SU-DHL-6 (cell line): ENCODE measurements around the gene OLFM4.

ENCODE experiments used
- H2AFZ ChIP-seq: fragments of 200-600 bp; sonication (generic); 2 replicates; pipeline ENCODE4 v1.6.1; 2014; ENCODE audit warnings: low read depth, mild to moderate bottlenecking, moderate library complexity, mixed read lengths, antibody characterized with exemption, low read length; ENCODE audit not compliant: severe bottlenecking
- H3F3A ChIP-seq: fragments of 200-600 bp; shearing (Covaris generic); 2 replicates; pipeline ENCODE4 v1.6.0; 2016; ENCODE audit warnings: antibody characterized with exemption, mild to moderate bottlenecking; ENCODE audit not compliant: insufficient read depth
- H3K27ac ChIP-seq: fragments of 200-600 bp; sonication (generic); 2 replicates; pipeline ENCODE4 v1.5.1; 2016; ENCODE audit warnings: low read depth, mild to moderate bottlenecking, low read length, moderate library complexity, mixed read lengths
- H3K27me3 ChIP-seq: fragments of 200-600 bp; sonication (generic), shearing (Covaris generic); 2 replicates; pipeline ENCODE4 v1.6.0; 2014; ENCODE audit warnings: mild to moderate bottlenecking, low read length
- H3K36me3 ChIP-seq: fragments of 200-600 bp; sonication (generic); 2 replicates; pipeline ENCODE4 v1.6.1; 2014; ENCODE audit warnings: mild to moderate bottlenecking, low read length, mixed read lengths
- H3K4me2 ChIP-seq: fragments of 300-600, 200-600 bp; shearing (Covaris generic), sonication (generic); 2 replicates; pipeline ENCODE4 v1.6.0; 2014; ENCODE audit warnings: low read length, low read depth, mild to moderate bottlenecking; ENCODE audit not compliant: poor library complexity, severe bottlenecking
- H3K4me3 ChIP-seq: fragments of 200-600 bp; sonication (generic); 2 replicates; pipeline ENCODE4 v1.5.1; 2014; ENCODE audit warnings: antibody characterized with exemption, low read length, mild to moderate bottlenecking, mixed read lengths; ENCODE audit not compliant: insufficient read depth, poor library complexity, severe bottlenecking
- H3K79me2 ChIP-seq: fragments of 200-600 bp; sonication (generic); 2 replicates; pipeline ENCODE4 v1.6.1; 2014; ENCODE audit warnings: mild to moderate bottlenecking, low read length, moderate library complexity; ENCODE audit not compliant: insufficient read depth
- H3K9ac ChIP-seq: fragments of 200-600 bp; sonication (generic); 2 replicates; pipeline ENCODE4 v1.7.0; 2014; ENCODE audit warnings: mild to moderate bottlenecking, low read length
- H3K9me2 ChIP-seq: fragments of 200-600 bp; sonication (generic); replicated peaks from 2 replicates; pipeline ENCODE4 v1.6.1; 2014; ENCODE audit warnings: low read length; ENCODE audit not compliant: insufficient read depth
- H3K9me3 ChIP-seq: fragments of 200-600 bp; sonication (generic); 2 replicates; pipeline ENCODE4 v1.6.1; 2014; ENCODE audit warnings: low read length, mixed read lengths; ENCODE audit not compliant: insufficient read depth
- H4K20me1 ChIP-seq: fragments of 200-600 bp; sonication (generic); 2 replicates; pipeline ENCODE4 v1.6.1; 2014; ENCODE audit warnings: low read depth, mild to moderate bottlenecking, antibody characterized with exemption, low read length, moderate library complexity, mixed read lengths
- CTCF ChIP-seq: fragments of 200-600 bp; sonication (generic); IDR thresholded peaks from one replicate; pipeline ENCODE4 v1.5.1; 2017; ENCODE audit warnings: antibody characterized with exemption, mild to moderate bottlenecking, low read length, moderate library complexity; ENCODE audit not compliant: insufficient read depth, poor library complexity, severe bottlenecking
- EZH2phosphoT487 ChIP-seq: fragments of 200-600 bp; sonication (generic), shearing (Covaris generic); conservative IDR thresholded peaks from 2 replicates; pipeline ENCODE4 v1.6.1; 2018; ENCODE audit warnings: mild to moderate bottlenecking, antibody characterized with exemption, low read length, moderate library complexity, mixed read lengths

OLFM4 gene

GRCh38 chr13:53023246-53023645 lies 5.4 kb upstream of the OLFM4 start:
- H3K27ac ChIP-seq = no peak overlapping the region
- no peaks in the 10 kb centered on the region for H3K79me2 ChIP-seq
- no peaks in the 10 kb centered on the region for H3K27me3 ChIP-seq
- H3K36me3 ChIP-seq = no peaks in the 10 kb centered on the region
- no peak overlapping the region for H3K4me3 ChIP-seq
- no peaks in the 10 kb centered on the region for H3F3A ChIP-seq
- no peaks in the 10 kb centered on the region for H3K9me2 ChIP-seq
- H2AFZ ChIP-seq = no peak overlapping the region
- no peak overlapping the region for H3K4me2 ChIP-seq
- TF ChIP-seq EZH2phosphoT487 = no peak
- no peak for TF ChIP-seq CTCF
- no peaks in the 10 kb centered on the region for H4K20me1 ChIP-seq
- no peaks in the 10 kb centered on the region for H3K9me3 ChIP-seq
- H3K9ac ChIP-seq = no peak overlapping the region

- Histone ChIP-seq H4K20me1 (no peaks in the 10 kb centered on the region), H3K36me3 (no peaks in the 10 kb centered on the region), H2AFZ (no peak overlapping the region), H3K4me2 (no peak overlapping the region), H3K9me2 (no peaks in the 10 kb centered on the region), H3K27ac (no peak overlapping the region), H3K4me3 (no peak overlapping the region), H3K27me3 (no peaks in the 10 kb centered on the region), H3K9me3 (no peaks in the 10 kb centered on the region), H3F3A (no peaks in the 10 kb centered on the region), H3K79me2 (no peaks in the 10 kb centered on the region), H3K9ac (no peak overlapping the region)
- TF ChIP-seq EZH2phosphoT487 (no peak), CTCF (no peak)
Observed at GRCh38 chr13:53028063-53028462, 550 bp upstream of the OLFM4 start.

DNA sequence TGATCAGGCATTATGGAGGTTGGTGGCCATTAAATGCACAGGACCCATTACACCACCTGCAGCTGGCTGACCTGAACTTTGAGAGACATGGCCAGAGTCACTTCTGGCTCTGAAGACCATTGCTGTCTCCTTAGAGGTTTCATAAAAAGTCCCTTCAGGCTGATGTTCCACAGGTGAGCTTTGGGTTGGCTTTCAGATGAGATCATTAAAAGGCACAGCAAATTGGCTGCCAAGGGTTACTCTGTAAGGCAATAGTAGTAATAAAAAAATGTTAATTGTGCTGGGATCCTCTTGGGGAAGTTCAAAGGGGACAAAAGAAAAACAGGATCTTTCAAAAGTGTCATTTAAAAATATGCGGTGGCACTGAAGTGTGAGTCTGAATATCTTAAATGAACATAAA lies 4.2 kb downstream of the OLFM4 start:
- H3K27me3 ChIP-seq = no peaks in the 10 kb centered on the region
- no peaks in the 10 kb centered on the region for H3K9me3 ChIP-seq
- no peak overlapping the region for H3K27ac ChIP-seq
- H3K9ac ChIP-seq = no peak overlapping the region
- no peaks in the 10 kb centered on the region for H3K36me3 ChIP-seq
- no peaks in the 10 kb centered on the region for H3F3A ChIP-seq
- TF ChIP-seq EZH2phosphoT487 (no peak), CTCF (no peak)
- no peaks in the 10 kb centered on the region for H4K20me1 ChIP-seq
- H3K79me2 ChIP-seq = no peaks in the 10 kb centered on the region
- H3K4me2 ChIP-seq = no peak overlapping the region
- H2AFZ ChIP-seq = no peak overlapping the region
- H3K9me2 ChIP-seq = no peaks in the 10 kb centered on the region
- H3K4me3 ChIP-seq = no peak overlapping the region

- Histone ChIP-seq H3K4me2 (no peak overlapping the region), H3K9me3 (no peaks in the 10 kb centered on the region), H3K79me2 (no peaks in the 10 kb centered on the region), H3K27ac (no peak overlapping the region), H3K9me2 (no peaks in the 10 kb centered on the region), H3K36me3 (no peaks in the 10 kb centered on the region), H2AFZ (no peak overlapping the region), H3K9ac (no peak overlapping the region), H3F3A (no peaks in the 10 kb centered on the region), H4K20me1 (no peaks in the 10 kb centered on the region), H3K4me3 (no peak overlapping the region), H3K27me3 (no peaks in the 10 kb centered on the region)
- TF ChIP-seq EZH2phosphoT487 = no peak
Observed at GRCh38 chr13:53038993-53039392, 10.4 kb downstream of the OLFM4 start.
